Epithelial cell of proximal tubule (primary cell): Measurements from ENCODE around the gene TIE1. TPM values are rescaled to one million over a fixed set of nuclear protein-coding genes. Genes with fewer than 3 reads are reported as not detected.

Experiments
- DNase-seq: peaks from one replicate; pipeline ENCODE4 v3.0.0-alpha.2; 2011; ENCODE audit warnings: low read depth
- H3K4me3 ChIP-seq: 2 replicates; pipeline ENCODE4 v1.5.1; 2011; ENCODE audit warnings: low read depth, mild to moderate bottlenecking, low read length
- total RNA-seq: library from RNA; depleted of rRNA; stranded (reverse); fragments of >200 nt; gene quantifications from 2 replicates; pipeline ENCODE4 v1.2.3, GENCODE V29; 2015
- TF ChIP-seq, protein P1 (sequence below): conservative IDR thresholded peaks from 2 replicates; pipeline ENCODE4 v1.5.1; 2012; ENCODE audit warnings: low read depth, mild to moderate bottlenecking, low read length

TIE1 gene
- total RNA-seq, 1 donor from 2014 or later: 1.2 TPM

DNA sequence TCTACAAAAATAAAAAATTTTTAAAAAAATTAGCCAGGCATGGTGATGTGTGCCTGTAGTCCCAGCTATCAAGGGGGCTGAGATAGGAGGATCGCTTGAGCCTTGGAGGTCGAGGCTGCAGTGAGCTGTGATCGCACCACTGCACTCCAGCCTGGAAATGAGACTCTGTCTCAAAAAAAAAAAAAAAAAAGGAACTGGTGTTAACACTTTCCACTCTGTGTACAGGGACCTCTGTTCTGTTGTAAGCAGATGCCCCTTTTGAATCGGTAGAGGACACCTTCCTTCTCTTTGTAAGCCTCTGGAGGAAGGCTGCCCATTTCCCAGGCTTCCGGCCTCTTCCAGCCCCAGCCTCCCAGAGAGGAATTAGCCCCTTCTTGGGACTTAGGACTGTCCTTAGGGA lies 8.1 kb upstream of the TIE1 start:
- no peak overlapping the region for H3K4me3 ChIP-seq
- TF ChIP-seq, protein P1, sequence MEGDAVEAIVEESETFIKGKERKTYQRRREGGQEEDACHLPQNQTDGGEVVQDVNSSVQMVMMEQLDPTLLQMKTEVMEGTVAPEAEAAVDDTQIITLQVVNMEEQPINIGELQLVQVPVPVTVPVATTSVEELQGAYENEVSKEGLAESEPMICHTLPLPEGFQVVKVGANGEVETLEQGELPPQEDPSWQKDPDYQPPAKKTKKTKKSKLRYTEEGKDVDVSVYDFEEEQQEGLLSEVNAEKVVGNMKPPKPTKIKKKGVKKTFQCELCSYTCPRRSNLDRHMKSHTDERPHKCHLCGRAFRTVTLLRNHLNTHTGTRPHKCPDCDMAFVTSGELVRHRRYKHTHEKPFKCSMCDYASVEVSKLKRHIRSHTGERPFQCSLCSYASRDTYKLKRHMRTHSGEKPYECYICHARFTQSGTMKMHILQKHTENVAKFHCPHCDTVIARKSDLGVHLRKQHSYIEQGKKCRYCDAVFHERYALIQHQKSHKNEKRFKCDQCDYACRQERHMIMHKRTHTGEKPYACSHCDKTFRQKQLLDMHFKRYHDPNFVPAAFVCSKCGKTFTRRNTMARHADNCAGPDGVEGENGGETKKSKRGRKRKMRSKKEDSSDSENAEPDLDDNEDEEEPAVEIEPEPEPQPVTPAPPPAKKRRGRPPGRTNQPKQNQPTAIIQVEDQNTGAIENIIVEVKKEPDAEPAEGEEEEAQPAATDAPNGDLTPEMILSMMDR: no peak
- no peak for DNase-seq

DNA sequence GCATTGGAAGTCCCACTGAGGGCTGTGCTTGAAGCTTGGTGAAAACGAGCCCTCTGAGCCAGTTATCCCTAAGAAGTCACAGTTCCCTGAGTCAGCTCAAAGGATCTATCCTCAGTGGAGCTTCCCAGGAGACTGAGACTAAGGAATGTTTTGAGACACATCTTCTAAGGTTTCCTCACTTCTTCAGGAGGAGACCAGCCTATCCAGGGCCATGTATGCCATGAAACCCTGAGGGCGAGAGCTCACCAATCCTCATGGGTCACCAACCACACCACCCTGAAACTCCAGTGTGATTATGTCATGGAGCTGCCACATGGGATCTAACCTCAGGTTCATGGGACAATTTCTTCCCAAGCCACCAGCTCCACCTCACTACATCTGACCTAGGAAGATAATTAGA lies 7.6 kb upstream of the TIE1 start:
- DNase-seq: no peak
- no peak overlapping the region for H3K4me3 ChIP-seq
- TF ChIP-seq, protein P1: no peak

DNA sequence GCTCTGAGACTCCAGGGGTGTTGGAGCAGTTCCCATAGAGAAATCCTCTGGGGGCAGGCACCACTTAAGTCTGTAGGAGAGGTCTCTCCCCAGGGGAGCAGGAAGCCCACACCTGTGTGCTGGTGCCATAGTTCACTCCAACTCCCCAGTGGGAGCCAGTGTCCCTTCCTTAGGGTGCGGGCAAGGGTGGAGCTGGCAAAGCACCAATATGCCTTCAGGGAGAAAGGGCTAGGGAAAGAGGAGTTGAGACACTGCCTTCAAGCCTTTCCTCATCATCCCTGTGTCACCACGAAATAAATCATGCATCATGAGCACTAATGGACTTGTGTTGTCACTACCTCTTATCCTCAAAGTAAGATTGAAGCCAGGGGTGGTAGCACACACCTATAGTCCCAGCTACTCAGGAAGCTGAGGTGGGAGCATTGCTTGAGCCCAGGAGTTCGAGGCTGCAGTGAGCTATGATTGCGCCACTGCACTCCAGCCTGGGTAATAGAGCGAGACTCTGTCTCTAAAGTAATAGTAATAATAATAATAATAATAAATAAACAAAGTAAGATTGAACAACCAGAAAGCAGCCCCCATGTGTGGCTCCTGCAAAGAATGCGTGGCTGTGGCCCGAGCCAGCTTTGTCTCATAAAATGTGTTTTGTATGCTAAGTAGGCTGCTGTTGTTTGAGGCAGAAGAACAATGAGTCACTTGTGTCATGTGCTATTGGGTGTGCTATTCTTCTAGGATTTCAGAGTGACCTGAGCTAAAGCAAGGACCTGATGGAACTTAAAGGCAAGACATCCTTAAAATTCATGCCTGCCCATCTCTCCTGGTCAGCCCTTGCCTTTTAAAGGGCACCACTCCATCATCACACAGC lies 6.7 kb upstream of the TIE1 start:
- peak; percentile 76 for DNase-seq
- H3K4me3 ChIP-seq: no peak overlapping the region
- TF ChIP-seq, protein P1: no peak

DNA sequence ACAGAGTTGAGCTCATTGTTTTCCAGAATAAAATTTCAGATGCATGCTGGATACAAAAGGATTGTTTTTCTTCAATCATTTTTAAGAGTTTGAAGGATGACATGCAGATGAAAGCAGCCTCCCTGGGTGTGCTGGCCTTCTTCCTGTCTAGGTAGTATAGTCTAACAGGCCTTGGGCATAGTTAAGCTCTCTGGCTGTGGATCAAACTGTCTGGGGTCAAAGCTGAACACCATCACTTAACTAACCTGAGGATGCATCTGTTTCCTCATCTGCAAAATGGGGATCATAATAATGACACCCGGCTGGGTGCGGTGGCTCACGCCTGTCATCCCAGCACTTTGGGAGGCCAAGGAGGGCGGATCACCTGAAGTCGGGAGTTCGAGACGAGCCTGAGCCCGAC lies 6.0 kb upstream of the TIE1 start:
- H3K4me3 ChIP-seq: no peak overlapping the region
- DNase-seq: no peak
- TF ChIP-seq, protein P1: no peak

DNA sequence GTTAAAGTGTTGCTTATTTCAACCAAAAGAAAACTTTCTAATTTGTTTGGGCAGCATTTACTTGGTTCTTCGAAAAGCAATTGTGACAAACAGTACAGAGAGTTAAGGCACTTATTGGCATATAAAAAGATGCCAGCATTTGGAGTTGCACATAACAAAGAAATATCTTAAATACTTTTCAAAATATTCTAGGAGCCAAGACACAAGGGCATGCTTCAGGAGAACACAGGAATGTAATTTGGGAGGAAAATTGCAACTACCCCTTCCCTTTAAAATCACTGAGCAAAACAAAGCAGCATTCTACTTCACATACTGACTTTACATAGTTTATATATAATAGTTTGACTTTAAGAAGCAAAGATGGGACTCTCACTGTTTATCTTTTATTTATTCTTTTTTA lies 4.6 kb upstream of the TIE1 start:
- TF ChIP-seq, protein P1: no peak
- no peak overlapping the region for H3K4me3 ChIP-seq
- DNase-seq: no peak

DNA sequence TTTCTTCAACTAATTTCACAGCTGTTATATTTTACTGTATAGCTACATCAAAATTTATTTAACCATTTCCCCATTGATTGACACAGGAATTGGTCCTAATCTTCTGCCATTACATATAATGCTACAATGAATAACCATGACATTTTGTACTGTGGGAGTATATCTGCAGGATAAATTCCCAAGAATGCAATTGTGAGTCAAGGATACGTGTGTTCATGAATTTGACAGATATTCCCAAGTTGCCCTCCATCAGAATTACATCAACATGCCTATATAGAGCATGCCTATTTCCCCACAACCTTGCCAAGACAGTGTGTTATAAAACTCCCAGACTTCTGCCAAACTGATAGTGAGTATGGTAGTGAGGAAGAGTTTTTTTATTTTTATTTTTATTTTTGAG lies 2.7 kb upstream of the TIE1 start:
- no peak for DNase-seq
- TF ChIP-seq, protein P1: no peak
- no peak overlapping the region for H3K4me3 ChIP-seq

DNA sequence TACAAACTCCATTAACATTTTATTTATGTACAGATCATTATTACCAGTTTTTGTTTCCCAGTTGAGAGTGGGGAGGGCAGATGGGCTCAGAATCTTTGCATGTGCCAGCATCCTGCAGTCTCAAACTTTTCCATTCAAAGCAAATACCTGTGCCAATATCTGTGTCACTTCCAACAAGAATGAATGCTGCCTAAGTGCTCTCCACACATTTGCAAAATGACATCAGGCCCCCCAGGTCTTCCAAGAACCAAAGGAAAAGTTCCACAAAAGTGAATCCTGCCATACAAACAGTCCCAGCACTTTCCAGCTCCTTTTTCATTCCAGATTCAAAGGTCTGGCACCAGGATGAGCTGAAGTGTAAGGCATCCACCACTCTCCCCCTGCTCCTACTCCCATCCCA lies 1.7 kb upstream of the TIE1 start:
- H3K4me3 ChIP-seq: no peak overlapping the region
- no peak for DNase-seq
- TF ChIP-seq, protein P1: no peak
